ENCODE results near the gene PRRT1B.
A peak's percentile ranks its signal among the peaks of the same experiment; 100 is the strongest.
"Not testable (repeated sequence)": the region's sequence is repeated elsewhere in the genome, so short reads cannot be mapped to it uniquely, and the experiment has no call there.

Gene PRRT1B

GRCh38 chr9:131523086-131523388, 22.3 kb upstream of the PRRT1B start:
- no peak for DNase-seq

GRCh38 chr9:131523451-131524435, 21.6 kb upstream of the PRRT1B start:
- no peak for DNase-seq

GRCh38 chr9:131524665-131525315, 20.5 kb upstream of the PRRT1B start:
- no peak for DNase-seq

GRCh38 chr9:131525643-131526565, 19.4 kb upstream of the PRRT1B start:
- DNase-seq = no peak

GRCh38 chr9:131528186-131528585, 17.1 kb upstream of the PRRT1B start:
- DNase-seq = no peak

GRCh38 chr9:131528886-131529505, 16.3 kb upstream of the PRRT1B start:
- no peak for DNase-seq

GRCh38 chr9:131529597-131530545, 15.5 kb upstream of the PRRT1B start:
- no peak for DNase-seq

- DNase-seq = peak; percentile 19
Measured at GRCh38 chr9:131530546-131530919, 14.8 kb upstream of the PRRT1B start.

GRCh38 chr9:131530920-131531832, 14.1 kb upstream of the PRRT1B start, which contains the start of gene UCK1:
TSS of gene UCK1 (minus strand) at chr9:131531263. CDS start at chr9:131531174, 89 bp downstream.
- peak; percentile 73 for DNase-seq

- no peak for DNase-seq
Measured at GRCh38 chr9:131534721-131535237, 10.5 kb upstream of the PRRT1B start.

GRCh38 chr9:131537946-131538345, 7.4 kb upstream of the PRRT1B start:
- no peak for DNase-seq

- DNase-seq = no peak
Measured at GRCh38 chr9:131539223-131539923, 6.0 kb upstream of the PRRT1B start.

GRCh38 chr9:131543141-131543540, 2.2 kb upstream of the PRRT1B start:
- DNase-seq = no peak

GRCh38 chr9:131545786-131546335, 538 bp downstream of the PRRT1B start:
- DNase-seq = no peak

- peak; percentile 14 for DNase-seq
Measured at GRCh38 chr9:131546336-131547084, 1.2 kb downstream of the PRRT1B start.

GRCh38 chr9:131549186-131549585, 3.9 kb downstream of the PRRT1B start:
- not testable (repeated sequence) for DNase-seq

GRCh38 chr9:131550465-131550864, 5.1 kb downstream of the PRRT1B start:
- not testable (repeated sequence) for DNase-seq

- no peak for DNase-seq
Measured at GRCh38 chr9:131552030-131552429, 6.7 kb downstream of the PRRT1B start.

All from activated naive CD4-positive, alpha-beta T cell treated with Interleukin-2 at 50 U/mL for 16 hours (primary cell).